ENCODE measurements around the gene PAN3.

PAN3 gene

GRCh38 chr13:28177877-28178276, 39.5 kb downstream of the PAN3 start:
- TF ChIP-seq TAF1 (IDR thresholded peaks at IDR 0.05; ENCODE audit: borderline replicate concordance, insufficient read depth, low read length) (no peak), SIN3A (IDR thresholded peaks at IDR 0.05; ENCODE audit: borderline replicate concordance, insufficient read depth, low read length) (no peak), REST (IDR thresholded peaks at IDR 0.05; ENCODE audit: insufficient read depth in 1 of 2, low read depth in 2 of 2, low read length in 2 of 2) (no peak), FOXP2 (optimal IDR thresholded peaks at IDR 0.05; ENCODE audit: borderline replicate concordance, extremely low read depth, extremely low read length, insufficient read depth) (no peak), POLR2AphosphoS5 (IDR thresholded peaks at IDR 0.05; ENCODE audit: low read depth, low read length) (no peak)

GRCh38 chr13:28179974-28180373, 41.6 kb downstream of the PAN3 start:
- TF ChIP-seq SIN3A (IDR thresholded peaks at IDR 0.05; ENCODE audit: borderline replicate concordance, insufficient read depth, low read length) (no peak), REST (IDR thresholded peaks at IDR 0.05; ENCODE audit: insufficient read depth in 1 of 2, low read depth in 2 of 2, low read length in 2 of 2) (no peak), TAF1 (IDR thresholded peaks at IDR 0.05; ENCODE audit: borderline replicate concordance, insufficient read depth, low read length) (no peak), FOXP2 (optimal IDR thresholded peaks at IDR 0.05; ENCODE audit: borderline replicate concordance, extremely low read depth, extremely low read length, insufficient read depth) (no peak), POLR2AphosphoS5 (IDR thresholded peaks at IDR 0.05; ENCODE audit: low read depth, low read length) (no peak)

GRCh38 chr13:28181413-28181812, 43.1 kb downstream of the PAN3 start:
- no peak for TF ChIP-seq SIN3A (IDR thresholded peaks at IDR 0.05; ENCODE audit: borderline replicate concordance, insufficient read depth, low read length)
- no peak for TF ChIP-seq TAF1 (IDR thresholded peaks at IDR 0.05; ENCODE audit: borderline replicate concordance, insufficient read depth, low read length)
- no peak for TF ChIP-seq FOXP2 (optimal IDR thresholded peaks at IDR 0.05; ENCODE audit: borderline replicate concordance, extremely low read depth, extremely low read length, insufficient read depth)
- no peak for TF ChIP-seq POLR2AphosphoS5 (IDR thresholded peaks at IDR 0.05; ENCODE audit: low read depth, low read length)
- no peak for TF ChIP-seq REST (IDR thresholded peaks at IDR 0.05; ENCODE audit: insufficient read depth in 1 of 2, low read depth in 2 of 2, low read length in 2 of 2)

- TF ChIP-seq FOXP2 (optimal IDR thresholded peaks at IDR 0.05; ENCODE audit: borderline replicate concordance, extremely low read depth, extremely low read length, insufficient read depth) (no peak), TAF1 (IDR thresholded peaks at IDR 0.05; ENCODE audit: borderline replicate concordance, insufficient read depth, low read length) (no peak), SIN3A (IDR thresholded peaks at IDR 0.05; ENCODE audit: borderline replicate concordance, insufficient read depth, low read length) (no peak), REST (IDR thresholded peaks at IDR 0.05; ENCODE audit: insufficient read depth in 1 of 2, low read depth in 2 of 2, low read length in 2 of 2) (no peak), POLR2AphosphoS5 (IDR thresholded peaks at IDR 0.05; ENCODE audit: low read depth, low read length) (no peak)
Measured at GRCh38 chr13:28185256-28185655, 46.9 kb downstream of the PAN3 start.

GRCh38 chr13:28199089-28199488, 60.7 kb downstream of the PAN3 start:
- TF ChIP-seq REST (IDR thresholded peaks at IDR 0.05; ENCODE audit: insufficient read depth in 1 of 2, low read depth in 2 of 2, low read length in 2 of 2) (no peak), POLR2AphosphoS5 (IDR thresholded peaks at IDR 0.05; ENCODE audit: low read depth, low read length) (no peak), SIN3A (IDR thresholded peaks at IDR 0.05; ENCODE audit: borderline replicate concordance, insufficient read depth, low read length) (no peak)

Measured in PFSK-1 (cell line).